Measurements from ENCODE around the gene ZNF132. TPM values are rescaled to one million over a fixed set of nuclear protein-coding genes. Genes with fewer than 3 reads are reported as not detected.
A peak's percentile ranks its signal among the peaks of the same experiment; 100 is the strongest.
"Not testable (repeated sequence)": the region's sequence is repeated elsewhere in the genome, so short reads cannot be mapped to it uniquely, and the experiment has no call there.

Gene ZNF132
- total RNA-seq, 3 donors from 2014 or later (not counting 1 experiment from before 2014, with no cell fraction given): 0.88 to 1.6 (median 1.5) TPM

- Histone ChIP-seq H3K27me3 (ENCODE audit: control insufficient read depth, insufficient read depth, low read length) (no peaks in the 10 kb centered on the region), H3K4me1 (ENCODE audit: control insufficient read depth, insufficient read depth, low read length) (peaks cover 15% of the 10 kb centered on the region), H3K4me3 (ENCODE audit: low read length) (no peak overlapping the region), H3K27ac (ENCODE audit: low read length) (no peak overlapping the region), H3K36me3 (ENCODE audit: control insufficient read depth, insufficient read depth, low read length) (peaks cover 2% of the 10 kb centered on the region), H3K9me3 (ENCODE audit: control insufficient read depth, insufficient read depth, low read length) (peaks cover 7% of the 10 kb centered on the region)
- Mint-ChIP-seq H3K4me3 (peak overlapping the region; percentile 60), H3K36me3 (no peaks in the 10 kb centered on the region), H3K27me3 (ENCODE audit: low read depth in 2 of 2) (peaks cover 7 to 14% of the 10 kb centered on the region in 2 donors), H3K4me1 (peaks cover 19 to 26% of the 10 kb centered on the region in 2 donors), H3K27ac (peak overlapping the region in 1 of 2 donors; percentile 17), H3K9me3 (no peaks in the 10 kb centered on the region)
- intact Hi-C loops (cut with micrococcal nuclease): no loop called here
- TF ChIP-seq CTCF (IDR thresholded peaks at IDR 0.05): no peak
- DNase-seq (no peak), ATAC-seq (no peak)
- whole genome bisulfite sequencing (ENCODE audit: insufficient coverage): 98% methylated on average over 6 of the region's 6 CpGs
Observed at GRCh38 chr19:58453743-58454142, 13.8 kb upstream of the ZNF132 start.

GRCh38 chr19:58451358-58452101, 11.6 kb upstream of the ZNF132 start, which contains the start of gene ZNF324B:
ZNF324B (plus strand) TSS chr19:58451622; CDS start chr19:58453702, 2,080 bp downstream.
- Mint-ChIP-seq H3K27me3 (ENCODE audit: low read depth in 2 of 2) (peaks cover 18 to 30% of the 10 kb centered on the region in 2 donors), H3K4me3 (peak within 1 kb of the TSS; percentile 91), H3K9me3 (peaks cover 0 to 4% of the 10 kb centered on the region in 2 donors), H3K36me3 (no peaks in the 10 kb centered on the region), H3K27ac (peak within 1 kb of the TSS; percentile 84 to 89), H3K4me1 (peaks cover 19 to 26% of the 10 kb centered on the region in 2 donors)
- Histone ChIP-seq H3K9me3 (ENCODE audit: control insufficient read depth, insufficient read depth, low read length) (peaks cover 11% of the 10 kb centered on the region), H3K4me1 (ENCODE audit: control insufficient read depth, insufficient read depth, low read length) (peaks cover 15% of the 10 kb centered on the region), H3K27ac (ENCODE audit: low read length) (peak within 1 kb of the TSS; percentile 52), H3K36me3 (ENCODE audit: control insufficient read depth, insufficient read depth, low read length) (peaks cover 2% of the 10 kb centered on the region), H3K27me3 (ENCODE audit: control insufficient read depth, insufficient read depth, low read length) (no peaks in the 10 kb centered on the region), H3K4me3 (ENCODE audit: low read length) (peak within 1 kb of the TSS; percentile 53)
- under 1% methylated on average over 79 of the region's 79 CpGs for WGBS (ENCODE audit: insufficient coverage)
- ATAC-seq (peak; percentile 95 to 98 (median 95)), DNase-seq (peak; percentile 95 to 99)
- TF ChIP-seq CTCF (IDR thresholded peaks at IDR 0.05): no peak
- intact Hi-C loops (cut with micrococcal nuclease): loop anchor here (1.0 to 2.0 kb wide), 3 partner anchors 11 to 269 kb away; partner anchors contain the start of genes ZNF132 and ZNF274

GRCh38 chr19:58450856-58451357, 11.0 kb upstream of the ZNF132 start:
- Histone ChIP-seq H3K9me3 (ENCODE audit: control insufficient read depth, insufficient read depth, low read length) (peaks cover 11% of the 10 kb centered on the region), H3K4me3 (ENCODE audit: low read length) (peak overlapping the region; percentile 53), H3K27ac (ENCODE audit: low read length) (peak overlapping the region; percentile 34), H3K4me1 (ENCODE audit: control insufficient read depth, insufficient read depth, low read length) (peaks cover 15% of the 10 kb centered on the region), H3K27me3 (ENCODE audit: control insufficient read depth, insufficient read depth, low read length) (peaks cover 2% of the 10 kb centered on the region), H3K36me3 (ENCODE audit: control insufficient read depth, insufficient read depth, low read length) (no peaks in the 10 kb centered on the region)
- Mint-ChIP-seq H3K27me3 (ENCODE audit: low read depth in 2 of 2) (peaks cover 18 to 31% of the 10 kb centered on the region in 2 donors), H3K9me3 (peaks cover 0 to 4% of the 10 kb centered on the region in 2 donors), H3K27ac (peak overlapping the region; percentile 84 to 89), H3K36me3 (no peaks in the 10 kb centered on the region), H3K4me1 (peaks cover 19 to 26% of the 10 kb centered on the region in 2 donors), H3K4me3 (peak overlapping the region; percentile 91)
- no peak for TF ChIP-seq CTCF (IDR thresholded peaks at IDR 0.05)
- DNase-seq (no peak), ATAC-seq (no peak)
- 17% methylated on average over 11 of the region's 11 CpGs for WGBS (ENCODE audit: insufficient coverage)
- intact Hi-C loops (cut with micrococcal nuclease): loop anchor here (1.0 to 2.0 kb wide), 3 partner anchors 11 to 268 kb away; partner anchors contain the start of genes ZNF132 and ZNF274

GRCh38 chr19:58449980-58450379, 10.0 kb upstream of the ZNF132 start:
- H3K9me3 Mint-ChIP-seq; ATAC-seq; H3K36me3 ChIP-seq (ENCODE audit: control insufficient read depth, insufficient read depth, low read length); H3K27ac ChIP-seq (ENCODE audit: low read length); H3K4me3 ChIP-seq (ENCODE audit: low read length); H3K27me3 ChIP-seq (ENCODE audit: control insufficient read depth, insufficient read depth, low read length); DNase-seq; H3K36me3 Mint-ChIP-seq: not testable (repeated sequence)
- Histone ChIP-seq H3K9me3 (ENCODE audit: control insufficient read depth, insufficient read depth, low read length) (peaks cover 11% of the 10 kb centered on the region), H3K4me1 (ENCODE audit: control insufficient read depth, insufficient read depth, low read length) (peaks cover 15% of the 10 kb centered on the region)
- 49% methylated on average over 4 of the region's 5 CpGs for WGBS (ENCODE audit: insufficient coverage)
- intact Hi-C loops (cut with micrococcal nuclease): loop anchor here (2.0 kb wide), 1 partner anchor 267 kb away; the partner anchor contains the start of gene ZNF274
- Mint-ChIP-seq H3K4me3 (peak overlapping the region; percentile 10), H3K27me3 (ENCODE audit: low read depth in 2 of 2) (peaks cover 18 to 31% of the 10 kb centered on the region in 2 donors), H3K4me1 (peaks cover 19 to 26% of the 10 kb centered on the region in 2 donors), H3K27ac (peak overlapping the region in 1 of 2 donors; percentile 84)

GRCh38 chr19:58448860-58449259, 8.9 kb upstream of the ZNF132 start:
- Mint-ChIP-seq H3K27me3 (ENCODE audit: low read depth in 2 of 2) (peaks cover 24 to 31% of the 10 kb centered on the region in 2 donors), H3K4me1 (peaks cover 19 to 26% of the 10 kb centered on the region in 2 donors)
- WGBS (ENCODE audit: insufficient coverage): 79% methylated on average over 3 of the region's 3 CpGs
- H3K27ac Mint-ChIP-seq; H3K27ac ChIP-seq (ENCODE audit: low read length); H3K9me3 Mint-ChIP-seq; H3K4me3 ChIP-seq (ENCODE audit: low read length); H3K4me3 Mint-ChIP-seq; DNase-seq; H3K27me3 ChIP-seq (ENCODE audit: control insufficient read depth, insufficient read depth, low read length); intact Hi-C loops (cut with micrococcal nuclease); H3K36me3 Mint-ChIP-seq; ATAC-seq; H3K36me3 ChIP-seq (ENCODE audit: control insufficient read depth, insufficient read depth, low read length): not testable (repeated sequence)
- peaks cover 15% of the 10 kb centered on the region for H3K4me1 ChIP-seq (ENCODE audit: control insufficient read depth, insufficient read depth, low read length)
- peaks cover 11% of the 10 kb centered on the region for H3K9me3 ChIP-seq (ENCODE audit: control insufficient read depth, insufficient read depth, low read length)

All from natural killer cell (primary cell).